OCI-LY1 (cell line): ENCODE results near the gene COL9A1.

Experiments
- EZH2 ChIP-seq: fragments of 200-600 bp; sonication (generic), shearing (Covaris generic); IDR thresholded peaks from 2 replicates; pipeline ENCODE4 v1.8.0; 2017; ENCODE audit warnings: borderline replicate concordance, mixed run types, mild to moderate bottlenecking, antibody characterized with exemption, low read length, moderate library complexity, mixed read lengths
- TF ChIP-seq, protein P1 (sequence below): fragments of 200-600 bp; sonication (generic), shearing (Covaris generic); IDR thresholded peaks from 2 replicates; pipeline ENCODE4 v1.5.1; 2017; ENCODE audit warnings: mild to moderate bottlenecking, antibody characterized with exemption, low read length, moderate library complexity, mixed read lengths

DNA sequence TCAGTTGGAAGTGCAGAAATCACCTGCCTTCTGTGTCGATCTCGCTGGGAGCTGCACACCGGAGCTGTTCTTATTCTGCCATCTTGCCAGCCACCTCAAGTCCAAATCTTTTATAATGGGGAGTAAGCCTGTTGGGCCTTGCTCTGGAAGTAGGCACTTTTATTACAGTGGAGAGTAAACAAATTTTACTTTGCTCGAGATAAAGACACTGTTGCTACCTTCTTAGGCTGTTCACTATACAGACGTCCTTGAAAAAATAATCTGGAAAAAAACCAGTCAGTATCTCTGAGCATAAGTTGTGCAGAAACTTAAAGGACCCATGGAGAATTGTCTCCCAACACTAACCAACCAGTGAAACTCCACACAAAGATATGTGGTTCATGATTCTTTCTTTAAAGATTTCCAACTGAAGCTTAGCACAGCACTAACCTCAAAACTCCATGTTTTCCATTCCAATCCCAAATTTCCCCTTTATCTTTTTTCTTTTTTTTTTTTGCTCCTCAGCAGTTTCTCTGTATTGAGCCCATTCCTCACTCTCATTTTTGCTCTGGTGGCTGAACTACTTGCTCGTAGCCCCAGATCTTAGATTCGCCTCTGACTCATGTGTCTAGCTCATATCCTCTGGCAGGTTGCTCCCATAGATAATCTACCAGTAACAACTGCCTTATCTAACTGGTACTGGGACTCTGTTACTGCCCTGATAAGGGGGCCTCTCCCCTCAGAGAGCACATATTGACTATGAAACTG, 34.3 kb upstream of the COL9A1 start:
- TF ChIP-seq, protein P1, sequence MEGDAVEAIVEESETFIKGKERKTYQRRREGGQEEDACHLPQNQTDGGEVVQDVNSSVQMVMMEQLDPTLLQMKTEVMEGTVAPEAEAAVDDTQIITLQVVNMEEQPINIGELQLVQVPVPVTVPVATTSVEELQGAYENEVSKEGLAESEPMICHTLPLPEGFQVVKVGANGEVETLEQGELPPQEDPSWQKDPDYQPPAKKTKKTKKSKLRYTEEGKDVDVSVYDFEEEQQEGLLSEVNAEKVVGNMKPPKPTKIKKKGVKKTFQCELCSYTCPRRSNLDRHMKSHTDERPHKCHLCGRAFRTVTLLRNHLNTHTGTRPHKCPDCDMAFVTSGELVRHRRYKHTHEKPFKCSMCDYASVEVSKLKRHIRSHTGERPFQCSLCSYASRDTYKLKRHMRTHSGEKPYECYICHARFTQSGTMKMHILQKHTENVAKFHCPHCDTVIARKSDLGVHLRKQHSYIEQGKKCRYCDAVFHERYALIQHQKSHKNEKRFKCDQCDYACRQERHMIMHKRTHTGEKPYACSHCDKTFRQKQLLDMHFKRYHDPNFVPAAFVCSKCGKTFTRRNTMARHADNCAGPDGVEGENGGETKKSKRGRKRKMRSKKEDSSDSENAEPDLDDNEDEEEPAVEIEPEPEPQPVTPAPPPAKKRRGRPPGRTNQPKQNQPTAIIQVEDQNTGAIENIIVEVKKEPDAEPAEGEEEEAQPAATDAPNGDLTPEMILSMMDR = no peak
- TF ChIP-seq EZH2 = no peak
